ENCODE results near the gene KCNAB3.

Gene KCNAB3

GRCh38 chr17:7897090-7897489, 32.6 kb downstream of the KCNAB3 start:
- no peak for DNase-seq (ENCODE audit: low read depth)

- DNase-seq (ENCODE audit: low read depth): no peak
Measured at GRCh38 chr17:7894866-7895265, 34.8 kb downstream of the KCNAB3 start.

- DNase-seq (ENCODE audit: low read depth): no peak
Measured at GRCh38 chr17:7894226-7894625, 35.4 kb downstream of the KCNAB3 start.

- DNase-seq (ENCODE audit: low read depth): no peak
Measured at GRCh38 chr17:7893187-7893880, 36.3 kb downstream of the KCNAB3 start.

GRCh38 chr17:7889166-7889955, 40.3 kb downstream of the KCNAB3 start:
- peak; percentile 26 for DNase-seq (ENCODE audit: low read depth)

DNA sequence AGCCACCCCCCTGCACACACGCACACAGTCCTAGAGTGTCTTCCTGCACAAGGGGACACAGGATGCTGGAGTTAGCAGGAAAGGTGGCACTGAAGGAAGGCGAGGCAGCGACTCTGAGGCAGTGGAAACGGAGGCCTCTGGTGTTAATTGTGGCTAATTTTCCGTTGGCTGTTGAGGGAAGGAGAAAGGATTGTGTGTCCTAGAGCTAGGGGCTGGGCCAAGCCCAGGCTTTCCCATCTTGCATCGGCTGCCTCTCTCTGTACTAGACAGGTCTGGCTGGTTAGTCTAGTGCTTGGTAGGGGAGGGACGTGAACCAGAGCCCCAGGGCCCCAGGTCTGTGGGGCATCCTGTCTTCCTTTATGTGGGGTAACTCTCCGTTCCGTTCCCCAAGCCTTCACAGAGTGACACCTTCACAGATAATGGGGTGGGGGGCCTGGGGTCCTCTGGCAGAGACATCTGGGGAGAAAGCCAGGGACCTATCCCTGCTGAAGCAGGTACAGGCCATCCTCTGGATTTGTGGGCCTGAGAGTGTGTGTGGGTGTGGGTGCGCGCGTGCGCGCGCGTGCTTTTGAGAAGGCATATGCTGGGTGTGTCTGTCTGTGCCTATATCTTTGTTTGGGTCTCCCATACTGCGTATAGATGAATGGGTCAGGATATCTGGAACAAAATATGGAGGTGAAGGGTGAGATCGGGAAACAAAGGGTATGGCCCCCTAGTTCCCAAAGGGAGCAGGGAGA, 41.3 kb downstream of the KCNAB3 start, which contains the start of gene CHD3:
TSS of gene CHD3 (plus strand) at position 606 of the 737 bp plus-strand sequence. CDS start 212 bp downstream, outside the sequence.
- DNase-seq (ENCODE audit: low read depth): peak; percentile 36

- DNase-seq (ENCODE audit: low read depth): peak; percentile 80
Measured at GRCh38 chr17:7887482-7888183, 42.0 kb downstream of the KCNAB3 start.

- no peak for DNase-seq (ENCODE audit: low read depth)
Measured at GRCh38 chr17:7887038-7887481, 42.6 kb downstream of the KCNAB3 start.

GRCh38 chr17:7886227-7887037, 43.2 kb downstream of the KCNAB3 start:
- peak; percentile 38 for DNase-seq (ENCODE audit: low read depth)

DNA sequence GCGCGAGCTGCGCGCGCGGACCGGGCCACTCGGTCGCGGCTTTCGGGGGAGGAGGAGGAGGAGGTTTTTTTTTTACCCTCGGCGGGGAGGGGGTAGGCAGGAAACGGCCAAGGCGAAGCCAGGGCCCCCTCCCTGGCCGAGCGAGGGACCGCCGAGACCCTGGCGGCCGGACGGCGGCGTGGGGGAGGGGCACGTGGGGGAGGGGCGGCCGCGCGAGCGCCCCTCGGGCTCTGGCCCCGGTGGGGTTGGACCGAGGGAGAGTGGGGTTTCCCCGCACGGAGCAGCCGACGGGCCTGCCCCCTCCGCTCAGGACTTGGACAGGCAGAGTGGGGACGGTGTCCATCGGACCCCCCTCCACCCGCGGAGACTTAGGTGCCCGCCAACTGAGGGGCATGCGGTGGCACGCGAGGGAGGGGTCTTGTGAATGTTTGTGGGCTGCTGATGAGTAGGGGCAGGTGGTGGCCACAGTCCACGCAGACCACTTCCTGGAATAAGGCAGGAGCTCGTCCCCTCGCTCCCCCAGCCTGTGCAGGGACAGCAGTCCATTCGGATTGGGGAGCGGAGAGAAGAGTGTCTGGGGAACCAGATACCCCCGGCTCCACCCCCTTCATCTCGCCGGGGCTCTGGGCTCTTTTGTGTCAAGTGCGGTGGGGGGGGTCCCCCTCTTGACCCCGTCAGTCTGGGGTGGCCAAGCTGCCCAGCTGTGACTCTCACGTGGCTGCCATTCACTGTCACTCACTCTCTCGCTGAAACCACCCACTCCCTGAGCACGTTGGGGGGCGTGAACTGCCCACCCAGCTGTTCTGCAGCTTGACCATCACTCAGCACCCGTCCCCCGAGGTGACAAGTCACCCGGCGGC, 44.1 kb downstream of the KCNAB3 start:
- DNase-seq (ENCODE audit: low read depth): peak; percentile 14

DNA sequence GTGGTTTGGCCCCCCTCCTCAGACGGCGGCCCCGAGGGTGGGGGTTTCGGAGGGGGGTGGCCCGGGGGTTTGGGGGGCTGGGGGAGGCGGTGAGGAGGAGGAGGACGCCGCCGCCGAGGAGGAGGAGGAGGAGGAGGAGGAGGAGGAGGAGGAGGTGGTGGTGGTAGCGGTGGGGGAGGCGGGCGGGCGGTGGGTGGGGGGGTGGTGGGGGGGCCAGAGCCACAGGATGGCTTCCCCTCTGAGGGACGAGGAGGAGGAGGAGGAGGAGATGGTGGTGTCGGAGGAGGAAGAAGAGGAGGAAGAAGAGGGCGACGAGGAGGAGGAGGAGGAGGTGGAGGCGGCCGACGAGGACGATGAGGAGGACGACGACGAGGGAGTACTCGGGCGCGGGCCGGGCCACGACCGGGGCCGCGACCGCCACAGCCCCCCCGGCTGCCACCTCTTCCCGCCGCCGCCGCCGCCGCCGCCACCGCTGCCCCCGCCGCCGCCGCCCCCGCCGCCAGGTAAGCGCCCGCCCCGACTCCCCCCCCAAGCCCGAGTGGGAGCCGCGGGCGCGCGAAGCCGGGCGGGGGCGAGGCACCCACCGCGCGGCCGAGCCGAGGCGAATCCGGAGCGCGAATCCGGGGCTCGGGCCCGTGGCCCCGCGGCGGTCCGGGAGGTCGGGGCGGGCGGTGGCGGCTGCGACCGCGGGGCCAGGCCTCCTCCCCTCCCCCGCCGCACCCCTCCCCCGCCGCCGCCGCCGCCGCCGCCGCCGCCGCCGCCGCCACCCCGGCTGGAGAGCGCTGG, 44.9 kb downstream of the KCNAB3 start:
- peak; percentile 38 for DNase-seq (ENCODE audit: low read depth)

DNA sequence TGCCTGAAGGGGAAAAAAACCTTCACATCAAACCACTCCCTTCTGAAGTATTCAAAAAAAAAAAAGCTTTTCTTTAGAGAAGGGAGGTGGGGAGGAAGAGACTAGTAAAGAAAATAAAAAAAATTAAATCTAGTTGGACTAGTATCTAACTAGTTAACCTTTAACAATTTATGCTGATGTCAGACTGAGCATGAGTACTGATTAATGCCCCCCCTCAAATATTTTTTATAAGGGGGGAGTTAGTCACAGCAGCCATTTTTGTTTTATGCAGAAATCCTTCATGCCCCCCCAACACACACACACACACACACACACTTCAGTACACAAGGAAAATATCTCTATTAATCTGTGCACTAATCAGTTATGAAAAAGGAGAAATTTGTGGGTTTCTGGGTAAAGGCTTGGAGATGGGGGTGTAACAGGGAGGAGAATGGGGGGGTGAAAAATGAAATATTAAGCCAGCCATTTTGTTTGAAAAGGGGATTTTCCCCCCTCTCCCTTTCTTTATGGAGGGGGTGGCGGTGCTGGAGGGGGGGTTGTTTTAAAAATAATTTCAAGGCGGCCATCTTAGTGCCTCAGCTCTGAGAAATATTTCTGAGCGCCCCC, 45.8 kb downstream of the KCNAB3 start:
- DNase-seq (ENCODE audit: low read depth): no peak

DNA sequence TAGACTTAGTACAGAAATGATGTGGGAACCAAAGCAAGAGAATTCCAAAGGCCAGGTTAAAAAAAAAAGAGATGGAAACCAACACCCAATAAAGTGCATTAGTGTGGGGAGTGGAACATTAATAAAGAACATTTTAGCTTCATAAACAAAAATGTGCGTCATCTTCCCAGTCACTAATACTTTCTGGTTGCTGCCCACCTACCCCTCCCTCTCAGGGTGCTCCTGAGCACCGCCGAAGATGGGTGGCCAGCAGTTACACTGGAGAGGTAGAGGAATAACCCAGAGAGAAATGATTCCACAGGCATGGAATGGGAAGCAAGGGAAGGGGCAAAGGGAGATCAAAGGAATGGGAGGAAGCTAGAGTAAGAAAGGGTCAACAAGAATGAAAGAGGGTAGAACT, 47.0 kb downstream of the KCNAB3 start:
- no peak for DNase-seq (ENCODE audit: low read depth)

DNA sequence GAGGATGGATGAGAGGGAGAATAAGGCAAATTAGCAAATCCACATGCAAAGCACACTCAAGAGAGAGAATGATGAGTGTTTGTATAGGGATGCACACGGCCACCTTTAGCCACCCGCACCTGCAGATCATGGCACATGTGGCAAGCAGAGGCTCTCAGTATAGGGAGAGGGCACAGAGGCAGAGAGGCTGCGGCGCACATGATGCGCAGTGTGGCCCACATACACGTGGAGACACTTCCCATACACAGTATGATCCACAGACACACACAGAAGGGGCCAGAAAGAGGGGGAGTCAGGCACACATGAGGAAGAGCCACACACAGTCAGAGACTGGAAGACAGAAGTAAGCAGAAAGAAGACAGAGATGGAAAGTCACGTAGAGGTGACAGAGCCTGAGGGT, 47.6 kb downstream of the KCNAB3 start:
- no peak for DNase-seq (ENCODE audit: low read depth)

- DNase-seq (ENCODE audit: low read depth): no peak
Measured at GRCh38 chr17:7881276-7882054, 48.2 kb downstream of the KCNAB3 start.

- no peak for DNase-seq (ENCODE audit: low read depth)
Measured at GRCh38 chr17:7880076-7880868, 49.4 kb downstream of the KCNAB3 start.

DNA sequence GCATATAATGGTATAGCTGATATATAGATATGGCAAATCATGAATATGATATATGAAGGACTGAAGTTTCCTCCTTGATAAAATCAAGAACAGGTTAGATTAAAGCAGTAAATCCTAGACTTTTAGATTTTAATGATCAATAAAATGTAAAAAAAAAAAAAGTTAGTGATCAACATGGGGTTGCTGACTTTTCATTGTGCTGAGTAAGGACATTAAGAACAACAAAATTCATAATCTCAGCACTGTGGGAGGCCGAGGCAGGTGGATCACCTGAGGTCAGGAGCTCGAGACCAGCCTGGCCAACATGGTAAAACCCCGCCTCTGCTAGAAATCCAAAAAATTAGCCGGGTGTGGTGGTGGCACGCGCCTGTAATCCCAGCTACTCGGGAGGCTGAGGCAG, 51.4 kb downstream of the KCNAB3 start:
- DNase-seq (ENCODE audit: low read depth): no peak

All from activated T-cell treated with anti-CD3 and anti-CD28 coated beads for 1 hour (primary cell).